Body of pancreas (tissue), 4 donors: ENCODE measurements around the gene SPP2. TPM values are rescaled to one million over a fixed set of nuclear protein-coding genes. Genes with fewer than 3 reads are reported as not detected.

Experiments used
- ATAC-seq: fragments of 150-250 bp; one replicate; pipeline ENCODE4 v1.9.1; 2016
- DNase-seq, 4 donors: peaks; one replicate each; pipeline ENCODE4 v3.0.0-alpha.2; 2019
- H3K27ac ChIP-seq, 4 donors: fragments of 200-600 bp; sonication (generic); 1 replicate in 3 of 4; 2 replicates in 1 of 4; pipeline versions ENCODE4 v1.5.1 to v1.6.1; 2016 to 2019; ENCODE audit warnings: mild to moderate bottlenecking in 1 of 4, mixed read lengths in 1 of 4, moderate library complexity in 1 of 4
- H3K27me3 ChIP-seq, 2 donors: fragments of 200-600 bp; sonication (generic); one replicate each; pipeline ENCODE4 v1.6.0; 2016; ENCODE audit warnings: mild to moderate bottlenecking in 1 of 2
- H3K36me3 ChIP-seq, 2 donors: fragments of 200-600 bp; sonication (generic); replicated peaks in 1 of 2; 2 replicates each; pipeline ENCODE4 v1.5.1; 2016; ENCODE audit warnings: low read depth in 2 of 2; ENCODE audit not compliant: insufficient read depth in 1 of 2
- H3K4me1 ChIP-seq: fragments of 200-600 bp; sonication (generic); one replicate; pipeline ENCODE4 v1.6.0; 2016
- H3K4me3 ChIP-seq, 2 donors: fragments of 200-600 bp; sonication (generic); 1 replicate in 1 of 2; 2 replicates in 1 of 2; pipeline ENCODE4 v1.5.1; 2016 to 2019
- H3K9me3 ChIP-seq, 3 donors: fragments of 200-600 bp; sonication (generic); 1 replicate in 2 of 3; 2 replicates in 1 of 3; pipeline ENCODE4 v1.5.1; 2016
- POLR2A ChIP-seq, 3 donors: fragments of 450-650 bp; IDR thresholded peaks; one replicate each; pipeline ENCODE4 v1.6.1; 2016; ENCODE audit warnings: antibody characterized with exemption in 3 of 3, mild to moderate bottlenecking in 2 of 3
- WGBS, 2 donors: methylation state at CpG; one replicate each; pipeline ENCODE4 v1.1.5; 2017; 5-methylcytosine and 5-hydroxymethylcytosine counted together
- intact Hi-C: fragments of 100-400 bp; cut with DNase I; formaldehyde crosslinking; loops from one replicate; pipeline ENCODE4 v1.15.1; 2023
- total RNA-seq, 2 donors: library from RNA; depleted of rRNA; stranded (reverse); fragments of >200 nt; gene quantifications; one replicate each; pipeline ENCODE4 v1.1.0, GENCODE V29; 2016
- TF ChIP-seq, protein P1 (sequence below), 7 experiments: fragments of 450-650 bp in 4 of 7; fragments of 200-600 bp in 3 of 7; sonication (generic) in 3 of 7; IDR thresholded peaks; one replicate each; pipeline ENCODE4 v1.5.1; 2016 to 2019; ENCODE audit warnings: antibody characterized with exemption in 7 of 7

Gene SPP2
- total RNA-seq, 2 donors from 2014 or later = not detected

DNA sequence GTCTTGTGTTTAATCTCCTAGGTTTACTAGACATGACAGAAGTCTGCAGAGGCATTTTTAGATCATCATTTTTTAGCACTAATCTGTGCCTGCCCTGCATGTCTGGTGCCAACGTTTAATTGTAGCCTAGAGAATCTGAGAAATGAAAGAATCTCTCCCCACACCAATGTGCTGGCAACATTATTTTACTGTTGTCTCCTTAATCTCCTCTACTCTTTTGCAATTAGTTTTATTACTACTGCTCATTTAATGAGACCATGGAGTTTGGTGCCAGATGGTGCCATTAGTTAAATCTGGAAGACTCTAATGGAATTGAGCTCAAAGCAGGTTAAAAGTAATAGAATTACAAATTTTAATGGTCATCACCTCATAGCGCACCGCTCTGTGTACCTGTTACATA lies 4.0 kb upstream of the SPP2 start:
- WGBS, 2 donors = 64 to 72% methylated on average over 3 of the region's 3 CpGs
- no peak overlapping the region for H3K4me3 ChIP-seq
- no peak for TF ChIP-seq POLR2A (IDR thresholded peaks at IDR 0.05)
- TF ChIP-seq, protein P1, sequence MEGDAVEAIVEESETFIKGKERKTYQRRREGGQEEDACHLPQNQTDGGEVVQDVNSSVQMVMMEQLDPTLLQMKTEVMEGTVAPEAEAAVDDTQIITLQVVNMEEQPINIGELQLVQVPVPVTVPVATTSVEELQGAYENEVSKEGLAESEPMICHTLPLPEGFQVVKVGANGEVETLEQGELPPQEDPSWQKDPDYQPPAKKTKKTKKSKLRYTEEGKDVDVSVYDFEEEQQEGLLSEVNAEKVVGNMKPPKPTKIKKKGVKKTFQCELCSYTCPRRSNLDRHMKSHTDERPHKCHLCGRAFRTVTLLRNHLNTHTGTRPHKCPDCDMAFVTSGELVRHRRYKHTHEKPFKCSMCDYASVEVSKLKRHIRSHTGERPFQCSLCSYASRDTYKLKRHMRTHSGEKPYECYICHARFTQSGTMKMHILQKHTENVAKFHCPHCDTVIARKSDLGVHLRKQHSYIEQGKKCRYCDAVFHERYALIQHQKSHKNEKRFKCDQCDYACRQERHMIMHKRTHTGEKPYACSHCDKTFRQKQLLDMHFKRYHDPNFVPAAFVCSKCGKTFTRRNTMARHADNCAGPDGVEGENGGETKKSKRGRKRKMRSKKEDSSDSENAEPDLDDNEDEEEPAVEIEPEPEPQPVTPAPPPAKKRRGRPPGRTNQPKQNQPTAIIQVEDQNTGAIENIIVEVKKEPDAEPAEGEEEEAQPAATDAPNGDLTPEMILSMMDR (IDR thresholded peaks at IDR 0.05) = no peak
- no peak for DNase-seq
- no peak for ATAC-seq
- no peak overlapping the region for H3K27ac ChIP-seq
- intact Hi-C loops = no loop called here
- H3K27me3 ChIP-seq = no peaks in the 10 kb centered on the region
- H3K4me1 ChIP-seq = no peaks in the 10 kb centered on the region
- H3K36me3 ChIP-seq = no peaks in the 10 kb centered on the region
- no peaks in the 10 kb centered on the region for H3K9me3 ChIP-seq

DNA sequence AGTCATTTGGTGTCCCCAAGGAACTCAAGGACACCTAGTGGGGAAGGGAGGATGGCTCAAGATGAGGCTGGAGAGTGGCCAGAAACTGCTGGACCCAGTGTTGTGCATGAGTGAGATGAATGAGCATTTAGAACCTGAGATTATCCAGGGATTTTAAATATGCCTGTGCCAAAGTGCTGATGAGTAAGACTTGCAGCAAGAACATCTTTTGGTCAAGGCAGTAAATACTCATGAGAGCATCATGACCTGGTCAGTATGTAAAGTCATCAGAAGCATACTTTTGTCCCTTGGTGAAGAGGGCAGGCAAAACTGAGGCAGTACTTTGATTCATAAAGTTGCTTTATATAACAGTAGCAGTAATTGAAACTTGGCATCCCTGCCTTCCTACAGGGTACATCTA lies 3.1 kb upstream of the SPP2 start:
- TF ChIP-seq, protein P1 (IDR thresholded peaks at IDR 0.05) = no peak
- TF ChIP-seq POLR2A (IDR thresholded peaks at IDR 0.05) = no peak
- no peaks in the 10 kb centered on the region for H3K27me3 ChIP-seq
- H3K27ac ChIP-seq = no peak overlapping the region
- intact Hi-C loops = no loop called here
- H3K36me3 ChIP-seq = no peaks in the 10 kb centered on the region
- ATAC-seq (no peak), DNase-seq (no peak)
- no peak overlapping the region for H3K4me3 ChIP-seq
- H3K4me1 ChIP-seq = no peaks in the 10 kb centered on the region
- no peaks in the 10 kb centered on the region for H3K9me3 ChIP-seq

DNA sequence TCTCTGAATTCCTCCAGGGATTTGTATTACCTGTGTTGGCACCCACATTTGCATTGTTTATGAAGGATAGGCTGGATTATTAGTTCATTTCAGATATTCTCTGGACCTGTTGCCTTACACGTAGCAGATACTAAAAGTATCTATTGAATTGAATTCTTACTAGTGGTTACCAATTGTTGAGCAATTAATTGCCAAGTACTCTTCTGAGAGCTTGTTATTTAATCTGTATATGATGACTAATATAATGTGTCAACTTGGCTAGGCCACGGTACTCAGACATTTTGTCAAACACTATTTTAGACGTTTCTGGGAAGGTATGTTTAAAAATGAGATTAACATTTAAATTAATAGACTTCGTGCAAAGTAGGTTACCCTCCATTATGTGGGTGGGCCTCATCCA lies 2.5 kb upstream of the SPP2 start:
- H3K36me3 ChIP-seq = no peaks in the 10 kb centered on the region
- H3K4me1 ChIP-seq = no peaks in the 10 kb centered on the region
- no peak for DNase-seq
- TF ChIP-seq, protein P1 (IDR thresholded peaks at IDR 0.05) = no peak
- no peak for TF ChIP-seq POLR2A (IDR thresholded peaks at IDR 0.05)
- H3K27ac ChIP-seq = no peak overlapping the region
- intact Hi-C loops = no loop called here
- H3K27me3 ChIP-seq = no peaks in the 10 kb centered on the region
- no peak overlapping the region for H3K4me3 ChIP-seq
- 59 to 63% methylated on average over 4 of the region's 4 CpGs for WGBS, 2 donors
- H3K9me3 ChIP-seq = no peaks in the 10 kb centered on the region
- ATAC-seq = no peak

DNA sequence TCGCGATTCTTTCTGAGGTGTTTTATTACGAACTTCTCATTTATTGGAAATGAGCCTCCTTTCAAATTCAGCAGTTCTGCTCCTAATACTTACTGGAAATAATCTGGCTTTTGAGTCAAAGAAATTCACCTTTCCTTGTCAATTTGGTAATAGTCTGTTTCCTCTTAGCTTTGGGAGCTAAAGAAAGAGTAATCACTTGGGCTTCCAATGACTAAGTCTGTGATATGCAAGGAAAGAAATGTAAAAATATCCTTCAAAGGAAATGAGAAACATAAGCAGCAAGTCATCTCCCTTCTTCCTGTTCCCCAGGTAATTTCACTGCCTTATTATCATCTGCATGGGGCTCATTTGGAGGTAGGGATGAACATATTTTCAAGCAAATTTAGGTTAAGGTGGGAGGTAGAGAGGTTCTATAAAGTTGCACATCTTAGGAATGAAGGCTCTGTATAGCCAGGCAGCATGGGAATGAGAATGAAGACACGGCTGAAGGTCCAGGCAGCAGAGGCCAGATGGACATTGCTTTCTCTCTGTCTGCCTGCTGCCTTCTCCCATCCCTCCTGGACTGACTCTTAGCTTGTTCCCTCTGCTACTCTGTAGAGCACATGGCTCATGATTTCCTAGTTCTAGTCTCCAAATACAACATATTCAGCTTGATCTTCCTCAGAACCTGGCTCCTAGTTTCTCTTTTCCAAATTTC lies 1.0 kb downstream of the SPP2 start:
- DNase-seq = no peak
- no peak for TF ChIP-seq POLR2A (IDR thresholded peaks at IDR 0.05)
- TF ChIP-seq, protein P1 (IDR thresholded peaks at IDR 0.05) = no peak
- H3K4me3 ChIP-seq = no peak overlapping the region
- no peak overlapping the region for H3K27ac ChIP-seq
- no peak for ATAC-seq
- no peaks in the 10 kb centered on the region for H3K27me3 ChIP-seq
- no peaks in the 10 kb centered on the region for H3K36me3 ChIP-seq
- intact Hi-C loops = no loop called here
- H3K9me3 ChIP-seq = no peaks in the 10 kb centered on the region
- 72 to 77% methylated on average over 4 of the region's 4 CpGs for WGBS, 2 donors
- no peaks in the 10 kb centered on the region for H3K4me1 ChIP-seq

DNA sequence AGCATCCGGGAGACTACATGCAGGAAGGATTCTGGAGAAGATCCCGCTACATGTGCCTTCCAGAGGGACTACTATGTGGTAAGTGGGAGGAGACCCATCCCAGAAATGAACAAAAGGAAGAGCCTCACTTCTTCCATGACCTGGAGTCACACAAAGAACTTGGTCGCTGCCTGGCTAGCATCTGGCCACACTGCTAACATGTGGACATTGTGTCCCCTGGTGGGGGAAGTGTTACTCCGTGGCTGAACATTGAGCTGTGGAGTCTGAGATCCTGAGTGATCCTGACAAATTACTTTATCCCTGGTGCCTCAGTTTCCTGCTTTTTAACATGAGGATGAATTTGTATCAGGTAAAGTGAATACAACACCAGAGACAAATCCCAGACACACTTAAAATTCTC lies 8.4 kb downstream of the SPP2 start:
- Histone ChIP-seq H3K4me1 (no peaks in the 10 kb centered on the region), H3K36me3 (no peaks in the 10 kb centered on the region), H3K9me3 (no peaks in the 10 kb centered on the region), H3K27me3 (no peaks in the 10 kb centered on the region), H3K27ac (no peak overlapping the region), H3K4me3 (no peak overlapping the region)
- TF ChIP-seq, protein P1 (IDR thresholded peaks at IDR 0.05) = no peak
- TF ChIP-seq POLR2A (IDR thresholded peaks at IDR 0.05) = no peak
- no peak for ATAC-seq
- intact Hi-C loops = no loop called here
- DNase-seq = no peak
- 54 to 78% methylated on average over 4 of the region's 4 CpGs for WGBS, 2 donors
